Fibroblast of upper back skin (primary cell): ENCODE data around the gene TSTD1.
A peak's percentile ranks its signal among the peaks of the same experiment; 100 is the strongest.
"Not testable (repeated sequence)": the region's sequence is repeated elsewhere in the genome, so short reads cannot be mapped to it uniquely, and the experiment has no call there.

Experiments used
- DNase-seq: peaks from one replicate; pipeline ENCODE4 v3.0.0-alpha.2; 2013

The TSTD1 gene

DNA sequence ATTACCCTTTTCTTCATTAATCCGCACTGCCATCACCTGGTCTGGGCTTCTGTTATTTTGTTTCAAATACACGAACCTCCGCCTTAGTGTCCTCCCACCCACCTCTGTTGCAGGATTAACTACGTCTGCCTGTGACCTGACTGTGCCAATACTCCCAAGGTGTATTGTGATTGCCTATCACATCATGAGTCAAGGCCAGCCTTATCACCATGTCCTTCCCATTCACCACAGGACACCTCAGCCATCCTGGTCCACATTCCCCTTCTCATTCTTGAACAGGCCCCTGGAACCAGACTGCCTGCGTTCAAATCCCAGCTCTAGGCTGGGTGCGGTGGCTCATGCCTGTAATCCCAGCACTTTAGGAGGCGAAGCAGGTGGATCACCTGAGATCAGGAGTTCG lies 32.2 kb downstream of the TSTD1 start:
- DNase-seq = no peak

- no peak for DNase-seq
Observed at GRCh38 chr1:161001525-161001924, 37.2 kb downstream of the TSTD1 start.

DNA sequence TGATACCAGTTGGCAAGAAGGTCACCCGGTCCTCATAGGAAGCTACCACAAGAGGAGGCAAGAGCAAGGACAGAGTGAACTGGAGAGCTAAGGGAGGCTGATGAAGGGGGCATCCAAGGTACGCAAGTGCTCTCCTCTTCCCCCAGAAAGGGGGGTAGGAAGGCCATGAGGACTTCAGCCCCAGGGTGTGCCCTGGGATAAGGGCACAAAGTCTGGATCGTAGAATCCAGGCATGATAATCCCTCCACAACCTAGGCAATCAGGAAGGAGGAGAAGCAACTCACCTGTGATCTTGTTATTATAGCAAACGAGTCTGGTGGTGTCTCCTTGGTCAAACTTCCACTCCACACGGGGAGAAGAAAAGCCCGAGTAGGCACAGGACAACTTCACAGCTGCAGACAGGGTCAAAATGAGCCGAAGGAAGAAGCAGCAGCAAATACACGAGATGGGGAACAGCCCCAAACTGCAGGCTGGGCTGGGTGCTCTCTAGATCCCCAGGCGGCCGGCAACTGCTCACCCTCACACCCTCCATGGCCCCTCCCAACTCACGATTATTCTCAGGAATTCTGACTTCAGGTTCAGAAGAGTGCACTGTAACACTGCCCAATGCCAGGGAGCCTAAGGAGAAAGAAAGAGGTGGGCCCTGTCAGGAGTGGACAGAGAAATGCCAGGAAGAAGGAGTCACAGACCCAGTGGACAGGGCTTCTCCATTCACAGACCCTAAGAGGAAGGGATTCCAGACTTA lies 37.9 kb downstream of the TSTD1 start:
- DNase-seq = no peak

- DNase-seq = no peak
Observed at GRCh38 chr1:160999376-160999775, 39.4 kb downstream of the TSTD1 start.

- DNase-seq = peak; percentile 50
Observed at GRCh38 chr1:160997323-160998038, 41.3 kb downstream of the TSTD1 start.

GRCh38 chr1:160996178-160996577 lies 42.6 kb downstream of the TSTD1 start:
- peak; percentile 45 for DNase-seq

DNA sequence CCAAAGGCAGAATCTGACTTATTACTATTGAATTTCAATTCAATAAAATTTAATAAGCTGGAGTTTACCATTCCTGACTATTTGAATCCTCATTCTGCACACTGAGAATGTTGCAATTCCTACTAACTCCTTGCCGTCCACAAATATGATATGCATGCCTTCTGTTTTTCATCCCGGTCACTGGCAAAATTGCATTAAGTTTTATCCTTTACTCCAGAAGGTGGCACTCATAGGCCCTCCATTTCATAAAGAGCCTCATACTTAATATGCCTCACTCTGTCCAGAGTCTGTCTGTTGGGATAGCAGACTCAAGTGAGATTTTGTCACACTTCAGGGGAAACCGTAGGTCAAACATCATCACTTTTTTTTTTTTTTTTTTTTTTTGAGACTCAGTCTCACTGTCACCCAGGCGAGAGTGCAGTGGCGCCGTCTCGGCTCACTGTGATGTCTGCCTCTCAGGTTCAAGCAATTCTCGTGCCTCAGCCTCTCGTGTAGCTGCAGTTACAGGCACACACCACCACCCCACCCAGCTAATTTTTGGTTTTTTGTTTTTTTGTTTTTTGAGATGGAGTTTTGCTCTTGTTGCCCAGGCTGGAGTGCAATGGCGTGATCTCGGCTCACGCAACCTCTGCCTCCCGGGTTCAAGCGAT lies 45.1 kb downstream of the TSTD1 start:
- peak; percentile 72 for DNase-seq

DNA sequence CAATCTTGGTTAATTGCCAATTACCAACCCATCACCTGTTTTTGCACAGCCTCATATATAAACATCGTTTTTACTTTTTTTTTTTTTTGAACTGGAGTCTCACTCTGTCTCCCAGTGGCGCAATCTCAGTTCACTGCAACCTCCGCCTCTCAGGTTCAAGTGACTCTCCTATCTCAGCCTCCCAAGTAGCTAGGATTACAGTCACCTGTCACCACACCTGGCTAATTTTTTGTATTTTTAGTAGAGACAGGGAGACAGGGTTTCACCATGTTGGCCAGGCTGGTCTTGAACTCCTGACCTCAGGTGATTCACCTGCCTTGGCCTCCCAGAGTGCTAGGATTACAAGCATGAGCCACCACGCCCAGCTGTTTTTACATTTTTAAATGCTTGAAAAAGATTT lies 46.7 kb downstream of the TSTD1 start:
- not testable (repeated sequence) for DNase-seq
